NCI-H2029 treated with DMSO at 0.1 percent for 48 hours (cell line): Measurements from ENCODE around the gene SLC8B1.

Experiments used
- DNase-seq: peaks from one replicate; lab custom pipeline; 2025; lab: John Stamatoyannopoulos, UW

SLC8B1 gene

DNA sequence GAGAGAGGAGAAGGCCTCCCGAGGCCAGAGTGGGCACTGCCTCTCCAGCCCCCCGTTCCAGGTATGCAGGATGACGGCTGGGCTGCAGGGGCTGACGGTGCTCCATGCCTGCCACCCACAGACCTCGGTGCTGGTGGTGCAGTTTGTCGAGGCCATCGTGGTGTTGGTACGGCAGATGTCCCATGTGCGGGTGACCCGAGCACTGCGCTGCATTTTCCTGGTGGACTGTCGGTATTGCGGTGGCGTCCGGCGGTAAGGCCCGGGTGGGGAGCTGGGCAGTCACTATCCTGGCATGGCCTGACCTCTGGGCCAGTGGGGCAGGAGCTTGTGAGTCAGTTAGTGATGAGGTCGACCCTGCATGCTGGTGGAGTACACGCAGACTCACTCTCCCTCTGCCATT lies 66.3 kb downstream of the SLC8B1 start:
- no peak for DNase-seq

DNA sequence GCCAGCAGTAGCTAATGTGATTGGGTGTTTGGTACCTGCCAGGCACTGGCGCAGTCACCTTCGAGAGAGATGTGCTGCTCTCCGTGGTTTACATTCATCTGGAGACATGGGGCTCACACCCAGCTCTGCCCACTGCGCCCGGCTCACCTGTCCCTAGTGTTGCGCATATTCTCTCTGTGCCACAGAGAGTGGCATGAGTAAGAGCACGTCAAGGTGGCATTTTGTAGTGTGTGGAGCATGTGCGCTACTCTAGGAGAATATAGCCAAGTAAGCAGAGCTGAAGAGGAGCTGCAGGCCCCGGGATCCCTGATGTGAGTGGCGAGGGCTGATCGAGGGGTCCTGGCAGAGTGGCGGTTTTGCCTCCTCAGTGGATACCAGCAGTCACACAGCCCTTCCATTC lies 66.8 kb downstream of the SLC8B1 start:
- no peak for DNase-seq

DNA sequence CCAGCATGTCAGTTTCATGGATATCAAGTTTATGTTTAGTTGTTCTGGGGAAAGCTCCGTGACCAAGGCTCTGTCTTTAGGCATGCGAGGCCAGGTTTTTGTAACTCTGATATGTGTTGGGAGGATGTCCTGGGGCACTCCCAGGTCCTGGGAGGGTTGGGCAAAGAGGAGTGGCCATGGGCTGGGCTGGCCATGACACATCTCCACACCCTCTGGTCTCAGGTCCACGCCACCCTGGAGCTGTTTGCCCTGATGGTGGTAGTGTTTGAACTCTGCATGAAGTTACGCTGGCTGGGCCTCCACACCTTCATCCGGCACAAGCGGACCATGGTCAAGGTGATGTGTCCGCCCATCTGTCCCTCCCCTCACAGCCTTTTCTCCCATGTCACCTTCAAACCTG lies 67.3 kb downstream of the SLC8B1 start:
- DNase-seq, result no peak

DNA sequence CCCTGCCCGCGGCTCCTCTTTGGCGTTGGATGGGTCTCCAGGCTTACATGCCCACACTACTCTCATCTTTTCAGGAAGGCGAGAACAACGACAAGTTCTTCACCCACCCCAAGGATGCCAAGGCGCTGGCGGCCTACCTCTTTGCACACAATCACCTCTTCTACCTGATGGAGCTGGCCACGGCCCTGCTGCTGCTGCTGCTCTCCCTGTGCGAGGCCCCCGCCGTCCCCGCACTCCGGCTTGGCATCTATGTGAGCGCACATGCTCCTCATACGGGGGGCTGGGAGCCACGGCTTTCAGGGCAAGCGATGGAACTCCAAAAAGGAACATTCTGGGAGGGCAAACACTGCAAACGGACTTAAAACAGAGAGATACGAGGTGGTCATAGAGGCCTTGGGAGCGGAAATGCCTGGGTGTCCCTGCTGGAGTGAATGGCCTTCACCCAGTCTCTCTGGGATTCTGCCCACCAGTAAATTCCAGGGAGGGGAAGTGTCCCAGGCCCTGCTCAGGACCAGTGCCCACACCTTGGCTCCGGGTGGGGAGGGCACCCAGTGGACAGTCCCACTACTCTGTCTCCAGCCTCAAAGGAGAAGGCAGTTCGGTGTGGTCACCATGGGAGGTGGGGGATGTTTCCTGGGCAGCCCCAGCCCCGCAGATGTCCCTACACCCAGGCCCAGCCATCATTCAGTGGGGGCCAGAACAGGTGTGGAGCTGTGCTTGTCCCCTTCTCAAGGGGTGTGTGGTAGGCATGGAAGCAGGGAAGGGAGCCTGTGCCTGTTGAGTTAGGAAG lies 68.6 kb downstream of the SLC8B1 start:
- no peak for DNase-seq

DNA sequence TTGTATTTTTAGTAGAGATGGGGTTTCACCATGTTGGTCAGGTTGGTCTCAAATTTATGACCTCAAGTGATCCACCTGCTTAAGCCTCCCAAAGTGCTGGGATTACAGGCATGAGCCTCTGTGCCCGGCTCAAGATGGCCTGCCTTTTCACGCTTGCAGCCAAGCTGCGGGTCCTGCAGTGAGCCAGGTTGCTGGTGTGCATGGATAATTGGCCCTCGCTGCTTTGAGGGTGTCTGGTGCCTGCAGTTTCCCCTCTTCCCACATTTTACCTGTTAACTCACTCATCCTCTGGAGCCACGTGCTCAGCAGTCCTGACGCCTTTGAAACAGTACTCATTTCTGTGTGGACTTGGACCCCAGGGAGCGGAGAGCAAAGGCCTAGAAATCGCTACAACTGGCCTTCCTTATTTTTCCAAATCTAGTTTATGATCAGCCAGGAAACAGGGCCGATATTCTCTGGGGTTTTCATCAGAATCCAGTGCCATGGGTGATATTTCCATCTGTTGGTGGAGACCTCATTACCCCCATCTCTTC lies 71.4 kb downstream of the SLC8B1 start:
- no peak for DNase-seq

DNA sequence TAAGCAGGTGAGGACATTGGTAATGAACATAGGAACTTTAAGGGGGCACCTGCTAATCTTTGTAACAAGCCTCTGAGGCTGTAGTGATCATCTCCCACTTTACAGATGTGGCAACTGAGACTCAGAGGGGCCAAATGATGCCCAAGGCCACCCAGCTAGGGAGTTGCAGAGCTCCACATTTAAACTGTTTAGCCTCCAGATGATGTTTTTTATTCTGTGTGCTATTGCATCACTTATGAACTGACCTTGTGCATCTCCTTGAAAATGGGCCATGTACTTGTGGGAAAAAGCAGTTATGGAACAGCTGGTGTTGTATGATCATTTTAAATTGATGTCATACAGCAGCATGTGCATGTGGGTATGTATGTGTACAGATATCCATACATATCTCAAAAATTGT lies 72.2 kb downstream of the SLC8B1 start:
- DNase-seq, result no peak

DNA sequence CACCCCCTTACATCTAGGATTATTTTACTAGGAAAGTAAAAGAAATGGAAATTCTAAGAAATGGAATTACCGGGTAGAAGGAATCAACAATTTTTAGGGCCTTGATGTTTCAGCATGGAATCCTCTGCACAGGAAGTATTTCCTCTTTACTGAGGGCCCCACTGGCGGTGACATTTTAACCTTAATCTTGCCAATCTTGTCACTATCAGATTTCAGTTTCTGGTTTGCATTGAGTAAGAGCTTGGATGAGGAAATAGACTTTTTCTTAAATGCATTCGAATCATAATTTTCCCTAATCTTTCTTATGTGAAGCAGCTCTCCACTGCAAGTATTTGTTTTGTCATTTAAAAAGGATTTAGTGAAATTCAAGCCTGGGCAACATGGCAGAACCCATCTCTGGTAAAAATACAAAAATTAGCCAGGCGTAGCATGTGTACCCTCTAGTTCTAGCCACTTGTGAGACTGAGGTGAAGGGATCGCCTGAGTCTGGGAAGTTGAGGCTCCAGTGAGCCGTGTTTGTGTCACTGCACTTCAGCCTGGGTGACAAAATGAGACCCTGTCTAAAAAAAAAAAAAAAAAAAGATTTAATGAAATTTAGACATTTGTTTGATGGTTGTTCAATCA lies 73.0 kb downstream of the SLC8B1 start:
- no peak for DNase-seq

DNA sequence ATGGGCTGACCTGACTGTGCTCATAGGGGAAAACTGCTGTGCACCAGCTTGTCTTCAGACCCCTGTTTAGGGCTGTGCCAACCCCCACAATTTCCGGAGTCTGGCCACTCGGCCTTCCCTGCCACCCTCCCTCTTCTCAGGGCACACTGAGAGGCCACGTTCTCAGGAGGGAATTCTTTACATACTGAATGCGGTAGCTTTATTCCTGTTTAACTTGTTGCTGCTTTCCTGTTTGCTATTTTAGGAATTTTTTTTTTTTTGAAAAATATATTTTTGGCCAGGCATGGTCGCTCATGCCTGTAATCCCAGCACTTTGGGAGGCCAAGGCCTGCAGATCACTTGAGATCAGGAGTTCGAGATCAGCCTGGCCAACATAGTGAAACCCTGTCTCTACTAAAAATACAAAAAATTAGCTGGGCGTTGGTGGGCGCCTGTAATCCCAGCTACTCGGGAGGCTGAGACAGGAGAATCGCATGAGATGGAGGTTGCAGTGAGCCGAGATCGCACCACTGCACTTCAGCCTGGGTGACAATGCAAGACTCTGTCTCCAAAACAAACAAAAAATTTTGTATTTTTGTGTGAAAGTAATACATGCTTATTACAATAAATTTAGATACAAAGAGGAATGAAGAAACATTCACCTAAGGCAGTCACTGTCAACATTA lies 74.1 kb downstream of the SLC8B1 start:
- DNase-seq, result no peak

DNA sequence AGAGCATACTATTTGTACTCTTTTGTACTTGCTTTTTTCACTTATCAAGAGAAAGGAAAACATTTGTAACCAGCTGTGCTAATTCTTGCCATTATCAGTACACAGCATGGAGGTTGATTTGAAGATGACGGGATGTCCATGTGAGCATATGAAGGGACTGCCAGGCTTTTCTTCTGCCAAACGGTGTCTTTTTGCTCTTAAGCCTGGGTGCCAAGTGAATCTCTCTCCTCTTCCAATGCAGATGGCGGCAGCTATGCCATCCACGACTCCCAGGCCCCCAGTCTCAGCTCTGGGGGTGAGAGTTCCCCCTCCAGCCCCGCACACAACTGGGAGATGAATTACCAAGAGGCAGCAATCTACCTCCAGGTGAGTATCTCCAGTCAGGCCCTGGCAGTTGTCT lies 74.8 kb downstream of the SLC8B1 start:
- no peak for DNase-seq

DNA sequence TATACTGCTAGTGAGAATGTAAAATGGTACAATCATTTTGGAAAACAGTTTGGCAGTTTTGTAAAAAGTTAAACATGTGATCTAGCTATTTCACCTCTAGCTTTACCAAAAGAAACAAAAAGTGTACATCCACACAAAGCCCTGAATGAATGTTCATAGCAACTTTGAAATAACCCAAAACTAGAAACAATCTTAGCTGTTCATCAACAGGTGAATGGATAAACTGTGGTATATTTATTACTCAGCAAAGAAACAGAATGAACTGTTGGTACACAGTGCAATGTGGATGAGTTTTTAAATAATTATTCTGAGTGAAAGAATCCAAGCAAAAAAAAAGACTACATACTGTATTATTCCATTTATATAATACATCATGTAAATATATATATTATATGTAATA lies 77.3 kb downstream of the SLC8B1 start:
- no peak for DNase-seq

DNA sequence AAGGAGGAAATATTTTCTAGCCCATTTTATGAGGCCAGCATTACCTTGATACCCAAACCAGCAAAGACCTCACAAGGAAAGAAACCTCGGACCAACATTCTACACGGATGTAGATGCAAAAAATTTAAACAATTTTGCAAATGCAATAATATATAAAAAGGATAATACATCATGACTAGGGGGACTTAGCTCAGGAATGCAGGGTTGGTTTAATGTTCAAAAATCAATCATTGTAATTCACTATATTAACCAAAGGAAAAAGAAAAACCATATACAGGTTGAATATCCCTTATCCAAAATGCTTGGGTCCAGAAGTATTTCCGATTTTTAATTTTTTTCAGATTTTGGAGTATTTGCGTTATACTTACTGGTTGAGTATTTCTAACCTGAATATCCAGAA lies 80.6 kb downstream of the SLC8B1 start:
- DNase-seq, result no peak

DNA sequence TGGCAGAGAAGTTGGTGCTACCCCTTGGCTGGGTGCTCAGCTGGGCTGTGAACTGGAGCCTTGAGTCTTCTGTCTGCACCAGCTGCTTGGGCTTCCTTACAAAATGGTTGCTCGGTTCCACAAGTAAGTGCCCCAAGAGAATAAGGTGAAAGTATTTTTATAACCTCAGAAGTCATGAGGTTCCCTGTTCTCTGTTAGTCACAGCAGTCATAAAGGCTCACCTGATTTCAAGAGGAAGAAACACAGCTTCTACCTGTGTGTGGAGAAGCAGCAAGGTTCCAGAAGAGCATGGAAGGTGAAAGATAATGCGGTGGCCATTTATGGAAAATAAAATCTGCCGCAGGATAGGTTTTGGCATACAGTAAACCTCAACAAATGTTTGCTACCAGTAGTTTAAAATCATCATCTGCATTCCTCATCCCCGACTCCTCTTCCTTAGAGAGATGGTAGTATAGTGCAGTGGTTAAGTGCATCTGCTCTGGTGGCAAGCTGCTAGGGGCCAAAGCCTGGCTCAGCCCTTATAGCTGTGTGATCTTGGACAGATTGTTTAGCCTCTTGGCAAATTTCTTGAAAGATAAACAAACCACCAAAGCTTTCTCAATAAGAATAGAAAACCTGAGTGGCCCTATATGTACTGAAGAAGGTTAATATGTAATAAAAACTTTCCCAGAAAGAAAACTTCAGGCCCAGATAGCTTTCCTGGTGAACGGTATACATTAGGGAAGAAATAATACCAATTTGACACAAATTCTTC lies 81.2 kb downstream of the SLC8B1 start:
- no peak for DNase-seq

DNA sequence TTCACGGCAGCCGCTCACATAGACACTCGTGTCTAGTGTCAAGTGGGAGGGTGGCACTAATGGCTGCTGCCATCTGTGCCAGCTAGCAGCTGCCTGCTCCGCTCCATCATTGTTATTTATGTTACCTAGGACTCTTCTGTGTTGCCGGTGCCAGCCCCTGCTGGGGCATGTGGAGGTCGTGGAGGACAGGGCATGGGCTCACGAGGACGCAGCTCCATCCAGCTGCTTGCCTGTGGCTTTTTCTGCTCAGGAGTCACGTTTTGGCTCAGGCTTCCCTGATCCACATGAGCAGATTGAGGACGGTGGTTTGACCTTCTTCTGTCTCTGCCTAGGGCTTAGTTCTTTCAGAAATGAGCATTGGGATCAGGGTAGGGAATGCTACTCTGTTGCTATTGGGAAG lies 82.4 kb downstream of the SLC8B1 start:
- no peak for DNase-seq

DNA sequence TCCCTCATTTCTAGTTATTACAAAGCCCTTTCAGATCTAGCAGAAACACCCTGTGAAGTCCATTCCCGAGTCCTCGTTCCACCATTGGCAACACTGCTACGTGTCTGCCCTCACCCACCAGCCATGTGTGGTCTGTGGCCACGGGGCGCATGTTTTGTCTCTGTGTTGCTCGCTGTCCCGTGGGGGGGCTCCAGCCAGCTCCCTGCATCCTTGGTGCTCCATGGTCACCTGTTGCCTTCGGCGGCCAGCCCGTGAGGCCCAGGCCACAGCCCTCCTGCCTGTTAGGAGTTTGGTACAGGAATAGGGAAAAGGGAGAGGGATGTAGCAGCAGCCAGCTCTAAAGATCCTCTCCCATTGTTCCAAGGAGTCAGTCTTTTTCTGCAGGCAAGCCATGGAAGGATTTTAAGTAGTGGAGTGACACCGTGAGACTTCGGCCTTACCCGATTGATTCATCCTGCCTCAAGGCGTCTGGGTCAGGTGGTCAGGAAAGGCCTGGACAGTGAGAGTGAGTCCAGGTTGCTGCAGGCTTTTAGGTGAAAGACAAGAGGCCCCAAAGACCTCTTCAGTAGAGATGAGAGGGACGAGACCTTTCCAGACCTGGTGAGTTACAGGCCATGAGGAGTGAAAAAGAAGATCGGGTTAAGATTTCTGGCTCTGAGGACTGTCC lies 83.4 kb downstream of the SLC8B1 start:
- no peak for DNase-seq

DNA sequence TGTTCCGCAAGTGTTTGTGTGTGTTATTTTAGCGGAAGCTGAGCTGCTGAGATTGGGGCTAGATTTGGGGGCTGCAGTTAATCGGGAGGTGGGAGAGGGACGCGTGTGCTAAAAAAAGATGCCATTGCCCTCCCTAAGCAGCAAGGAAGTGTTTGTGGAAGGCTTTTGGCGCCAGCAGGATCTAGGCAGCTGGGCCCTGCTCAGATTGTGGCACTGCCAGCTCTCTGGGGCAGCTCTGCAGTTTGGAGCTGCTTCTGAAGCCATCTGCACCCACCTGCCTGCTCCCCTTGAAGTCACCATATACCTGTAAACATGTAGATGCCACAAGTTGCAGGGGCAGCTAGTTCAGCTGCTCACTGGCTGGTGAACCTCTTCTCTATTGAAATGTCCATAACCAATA lies 84.9 kb downstream of the SLC8B1 start:
- no peak for DNase-seq

DNA sequence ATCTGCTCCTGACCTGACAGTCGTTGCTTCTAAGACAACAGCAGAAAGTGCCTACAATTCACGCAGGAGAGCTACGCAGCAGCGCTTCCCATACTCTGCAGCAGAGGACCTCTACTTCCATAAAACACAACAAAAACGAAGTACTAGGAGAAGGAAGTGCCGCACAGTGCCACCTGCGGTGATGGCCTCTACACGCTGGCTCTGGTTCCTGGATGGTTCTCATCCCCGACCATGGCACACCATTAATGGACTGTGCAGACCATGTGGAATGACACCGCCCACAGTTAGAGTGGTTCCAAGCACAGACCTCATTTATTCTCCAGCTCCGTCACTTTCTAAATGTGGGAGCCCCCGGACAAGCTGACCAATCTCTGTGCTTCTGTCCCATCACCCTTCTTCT lies 85.4 kb downstream of the SLC8B1 start:
- no peak for DNase-seq

DNA sequence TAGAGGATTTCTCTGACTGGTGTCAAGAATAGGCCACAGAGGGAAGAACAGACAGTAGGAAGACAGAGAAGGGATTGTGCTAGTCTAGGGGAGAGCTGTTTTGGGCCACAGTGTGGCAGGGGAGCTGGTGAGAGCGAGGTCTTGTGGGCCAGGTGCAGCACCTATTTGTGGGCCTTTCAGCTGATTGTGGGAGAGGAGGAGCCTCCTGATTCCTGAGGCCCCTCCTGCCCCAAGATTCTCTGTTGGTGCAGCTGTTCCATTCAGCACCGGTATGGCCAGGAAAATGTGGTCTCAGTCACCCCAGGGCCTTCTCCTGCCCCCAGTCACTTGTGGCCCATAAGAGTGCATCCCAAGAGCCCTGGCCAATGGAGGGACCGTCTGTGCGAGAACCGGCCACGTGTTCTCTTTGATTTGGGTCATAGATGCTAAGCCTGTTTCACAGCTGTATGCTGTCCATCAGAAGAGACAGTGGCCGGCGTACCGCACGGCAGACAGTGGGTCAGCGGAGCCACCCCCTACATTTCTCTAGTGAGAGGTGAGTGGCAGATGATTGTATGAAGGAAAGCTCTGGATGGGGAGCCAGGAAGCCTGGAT lies 86.0 kb downstream of the SLC8B1 start:
- DNase-seq, result no peak
